Measurements from ENCODE around the gene UCK1. TPM values are rescaled to one million over a fixed set of nuclear protein-coding genes. Genes with fewer than 3 reads are reported as not detected.

Gene UCK1
- total and polyA plus RNA-seq, 10 of the 15 experiments (the other 5 are each of a cell fraction or from before 2014, with no cell fraction given) = 0.31 to 27.0 (median 18.7) TPM

DNA sequence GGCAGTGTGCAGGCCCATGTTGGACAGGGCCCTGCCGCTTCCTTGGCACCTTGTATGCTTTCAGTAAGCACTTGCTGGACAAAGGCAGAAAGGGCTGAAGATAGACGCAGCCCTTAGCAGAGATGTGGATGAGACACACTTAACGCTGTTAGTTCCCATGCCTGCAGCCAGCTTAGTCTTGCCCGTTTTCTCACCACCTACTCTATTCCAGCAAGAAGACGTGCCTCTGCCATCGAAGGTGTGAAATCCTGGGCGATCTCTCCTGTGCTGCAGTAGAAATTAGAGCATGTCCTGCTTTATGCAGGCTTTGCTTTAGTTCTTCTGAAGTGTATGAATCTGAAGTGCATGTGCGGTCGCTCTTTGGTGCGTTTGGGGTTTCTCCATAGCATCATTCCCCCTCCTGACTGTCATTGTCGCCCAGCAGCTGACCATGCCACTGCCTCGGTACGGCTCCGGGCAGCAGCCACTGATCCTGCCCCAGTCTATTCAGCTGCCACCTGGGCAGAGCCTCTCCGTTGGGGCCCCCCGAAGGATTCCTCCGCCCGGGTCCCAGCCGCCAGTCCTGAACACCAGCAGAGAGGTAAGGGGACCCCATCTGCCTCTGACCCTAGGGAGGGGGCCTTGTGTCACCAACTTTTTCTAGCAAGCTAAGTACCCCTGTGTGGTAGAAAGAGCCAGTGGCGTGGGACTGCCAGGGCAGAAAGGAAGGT is 39.9 kb downstream of the UCK1 start:
- in situ Hi-C loops (cut with MboI) = no loop called here
- CTCF ChIA-PET = no interaction called here

DNA sequence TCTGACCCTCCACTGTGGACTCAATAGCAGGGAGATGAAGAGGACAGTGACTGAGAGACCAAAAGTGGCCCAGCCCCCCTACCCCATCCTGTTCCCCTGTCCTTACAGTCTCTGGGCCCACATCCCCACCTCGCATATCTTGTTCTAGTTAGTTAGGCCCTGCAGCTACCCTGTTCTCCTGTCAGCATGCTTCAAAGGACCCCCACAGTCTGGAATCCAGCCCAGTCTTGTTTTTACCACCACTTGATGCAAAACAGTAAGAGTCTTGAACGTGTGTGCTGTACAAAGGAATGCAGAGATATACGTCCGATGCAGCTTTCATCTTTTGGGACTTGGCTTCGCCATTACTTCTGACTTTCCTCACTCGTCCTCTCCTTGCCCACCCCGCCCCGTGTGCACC is 40.5 kb downstream of the UCK1 start:
- TSS peak; percentile 22 for BruUV-seq (replicated peaks)
- intact Hi-C loops (cut with micrococcal nuclease; ENCODE audit: unreplicated experiment) = no loop called here
- no peak overlapping the region for H3K27ac ChIP-seq (ENCODE audit: control insufficient read depth, insufficient read depth)
- no peak for FAIRE-seq
- no peaks in the 10 kb centered on the region for H4K20me1 ChIP-seq (ENCODE audit: control insufficient read depth, insufficient read depth)
- in situ Hi-C loops (cut with MboI) = no loop called here
- H3K4me2 ChIP-seq (ENCODE audit: control insufficient read depth, insufficient read depth) = no peak overlapping the region
- H3K9me3 ChIP-seq (replicated peaks; ENCODE audit: control insufficient read depth, insufficient read depth, low read length) = no peaks in the 10 kb centered on the region
- ChIA-PET CTCF (no interaction called here), POLR2A (no interaction called here), RAD21 (ENCODE audit: unreplicated experiment) (no interaction called here), SMC1A (ENCODE audit: uncharacterized antibody, unreplicated experiment) (no interaction called here)
- DNase-seq (ENCODE audit: low read depth, low spot score) = no peak
- H2AFZ ChIP-seq (ENCODE audit: control insufficient read depth, low read depth, low read length) = no peak overlapping the region
- peaks cover 56 to 66% of the 10 kb centered on the region in 2 experiments for H3K36me3 ChIP-seq (ENCODE audit: control insufficient read depth in 2 of 2, insufficient read depth in 2 of 2, low read length in 1 of 2)
- H3K4me3 ChIP-seq = no peak overlapping the region
- 77% methylated on average over 8 of the region's 8 CpGs for WGBS (ENCODE audit: insufficient coverage, insufficient replicate concordance, low lambda C conversion rate, missing lambda C conversion rate)
- H3K79me2 ChIP-seq (ENCODE audit: control insufficient read depth, insufficient read depth, low read length) = no peaks in the 10 kb centered on the region
- H3K27me3 ChIP-seq (replicated peaks in 1 of 2; ENCODE audit: control insufficient read depth in 2 of 2, insufficient read depth in 2 of 2, low read length in 1 of 2) = no peaks in the 10 kb centered on the region
- no peaks in the 10 kb centered on the region for H3K4me1 ChIP-seq (ENCODE audit: control insufficient read depth, insufficient read depth, low read length)
- H3K9ac ChIP-seq (ENCODE audit: control insufficient read depth, insufficient read depth, low read length) = no peak overlapping the region
- no peak for ATAC-seq
- TF ChIP-seq SMARCA5 (IDR thresholded peaks at IDR 0.05) = no peak
- TF ChIP-seq IRF4 (IDR thresholded peaks at IDR 0.05; ENCODE audit: low read depth, low read length) = no peak
- no peak for TF ChIP-seq NFXL1 (IDR thresholded peaks at IDR 0.05; ENCODE audit: borderline replicate concordance)
- TF ChIP-seq CHD2 (IDR thresholded peaks at IDR 0.05; ENCODE audit: borderline replicate concordance, low read depth, low read length) = no peak
- TF ChIP-seq STAT1 (conservative IDR thresholded peaks at IDR 0.05) = no peak
- TF ChIP-seq POLR2AphosphoS5 (IDR thresholded peaks at IDR 0.05; ENCODE audit: low read length) = no peak
- TF ChIP-seq, protein P1, sequence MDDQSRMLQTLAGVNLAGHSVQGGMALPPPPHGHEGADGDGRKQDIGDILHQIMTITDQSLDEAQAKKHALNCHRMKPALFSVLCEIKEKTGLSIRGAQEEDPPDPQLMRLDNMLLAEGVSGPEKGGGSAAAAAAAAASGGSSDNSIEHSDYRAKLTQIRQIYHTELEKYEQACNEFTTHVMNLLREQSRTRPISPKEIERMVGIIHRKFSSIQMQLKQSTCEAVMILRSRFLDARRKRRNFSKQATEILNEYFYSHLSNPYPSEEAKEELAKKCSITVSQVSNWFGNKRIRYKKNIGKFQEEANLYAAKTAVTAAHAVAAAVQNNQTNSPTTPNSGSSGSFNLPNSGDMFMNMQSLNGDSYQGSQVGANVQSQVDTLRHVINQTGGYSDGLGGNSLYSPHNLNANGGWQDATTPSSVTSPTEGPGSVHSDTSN (IDR thresholded peaks at IDR 0.05; ENCODE audit: insufficient replicate concordance, low read depth, low read length) = no peak
- no peak for TF ChIP-seq BMI1 (IDR thresholded peaks at IDR 0.05; ENCODE audit: borderline replicate concordance)
- TF ChIP-seq TCF7 (IDR thresholded peaks at IDR 0.05; ENCODE audit: borderline replicate concordance) = no peak
- TF ChIP-seq SPI1 (IDR thresholded peaks at IDR 0.05; ENCODE audit: borderline replicate concordance, insufficient read depth, low read depth, low read length) = no peak
- no peak for TF ChIP-seq POLR2A (IDR thresholded peaks at IDR 0.05; ENCODE audit: low read depth, low read length)
- TF ChIP-seq RAD21 (IDR thresholded peaks at IDR 0.05; ENCODE audit: insufficient read depth, low read depth, low read length) = no peak
- TF ChIP-seq EGR1 (IDR thresholded peaks at IDR 0.05; ENCODE audit: borderline replicate concordance in 1 of 2, low read depth in 2 of 2, low read length in 2 of 2) = no peak
- no peak for TF ChIP-seq NR2C1 (IDR thresholded peaks at IDR 0.05)

More for the DNA sequence above, 39.9 kb downstream of the UCK1 start:
- Histone ChIP-seq H3K79me2 (ENCODE audit: control insufficient read depth, insufficient read depth, low read length) (no peaks in the 10 kb centered on the region), H4K20me1 (ENCODE audit: control insufficient read depth, insufficient read depth) (no peaks in the 10 kb centered on the region), H2AFZ (ENCODE audit: control insufficient read depth, low read depth, low read length) (no peak overlapping the region), H3K9me3 (replicated peaks; ENCODE audit: control insufficient read depth, insufficient read depth, low read length) (no peaks in the 10 kb centered on the region), H3K9ac (ENCODE audit: control insufficient read depth, insufficient read depth, low read length) (no peak overlapping the region), H3K27ac (ENCODE audit: control insufficient read depth, insufficient read depth) (no peak overlapping the region), H3K27me3 (replicated peaks in 1 of 2; ENCODE audit: control insufficient read depth in 2 of 2, insufficient read depth in 2 of 2, low read length in 1 of 2) (no peaks in the 10 kb centered on the region), H3K4me1 (ENCODE audit: control insufficient read depth, insufficient read depth, low read length) (no peaks in the 10 kb centered on the region), H3K4me3 (no peak overlapping the region), H3K4me2 (ENCODE audit: control insufficient read depth, insufficient read depth) (no peak overlapping the region), H3K36me3 (ENCODE audit: control insufficient read depth in 2 of 2, insufficient read depth in 2 of 2, low read length in 1 of 2) (peaks cover 56 to 72% of the 10 kb centered on the region in 2 experiments)
- ChIA-PET SMC1A (ENCODE audit: uncharacterized antibody, unreplicated experiment) (no interaction called here), POLR2A (no interaction called here), RAD21 (ENCODE audit: unreplicated experiment) (interaction anchor here (0.6 to 0.7 kb wide), 2 partner anchors 104 to 254 kb away, joined by 3 read pairs; no protein-coding TSS in a partner anchor)
- no peak for DNase-seq (ENCODE audit: low read depth, low spot score)
- ATAC-seq = no peak
- no peak for FAIRE-seq
- intact Hi-C loops (cut with micrococcal nuclease; ENCODE audit: unreplicated experiment) = no loop called here
- no TSS peak for BruUV-seq (replicated peaks)
- TF ChIP-seq, protein P2, sequence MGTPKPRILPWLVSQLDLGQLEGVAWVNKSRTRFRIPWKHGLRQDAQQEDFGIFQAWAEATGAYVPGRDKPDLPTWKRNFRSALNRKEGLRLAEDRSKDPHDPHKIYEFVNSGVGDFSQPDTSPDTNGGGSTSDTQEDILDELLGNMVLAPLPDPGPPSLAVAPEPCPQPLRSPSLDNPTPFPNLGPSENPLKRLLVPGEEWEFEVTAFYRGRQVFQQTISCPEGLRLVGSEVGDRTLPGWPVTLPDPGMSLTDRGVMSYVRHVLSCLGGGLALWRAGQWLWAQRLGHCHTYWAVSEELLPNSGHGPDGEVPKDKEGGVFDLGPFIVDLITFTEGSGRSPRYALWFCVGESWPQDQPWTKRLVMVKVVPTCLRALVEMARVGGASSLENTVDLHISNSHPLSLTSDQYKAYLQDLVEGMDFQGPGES (IDR thresholded peaks at IDR 0.05) = no peak
- peak; percentile 21; the same call in 1 of the 2 replicates for TF ChIP-seq POLR2A (IDR thresholded peaks at IDR 0.05; ENCODE audit: low read depth, low read length)
- 97% methylated on average over 20 of the region's 20 CpGs for WGBS (ENCODE audit: insufficient coverage, insufficient replicate concordance, low lambda C conversion rate, missing lambda C conversion rate)
